ENCODE data around the gene CEP112. TPM values are rescaled to one million over a fixed set of nuclear protein-coding genes. Genes with fewer than 3 reads are reported as not detected.

Gene CEP112
- total and polyA plus RNA-seq, 10 of the 15 experiments (the other 5 are each of a cell fraction or from before 2014, with no cell fraction given): 0.11 to 3.8 (median 0.32) TPM; not detected in 1

DNA sequence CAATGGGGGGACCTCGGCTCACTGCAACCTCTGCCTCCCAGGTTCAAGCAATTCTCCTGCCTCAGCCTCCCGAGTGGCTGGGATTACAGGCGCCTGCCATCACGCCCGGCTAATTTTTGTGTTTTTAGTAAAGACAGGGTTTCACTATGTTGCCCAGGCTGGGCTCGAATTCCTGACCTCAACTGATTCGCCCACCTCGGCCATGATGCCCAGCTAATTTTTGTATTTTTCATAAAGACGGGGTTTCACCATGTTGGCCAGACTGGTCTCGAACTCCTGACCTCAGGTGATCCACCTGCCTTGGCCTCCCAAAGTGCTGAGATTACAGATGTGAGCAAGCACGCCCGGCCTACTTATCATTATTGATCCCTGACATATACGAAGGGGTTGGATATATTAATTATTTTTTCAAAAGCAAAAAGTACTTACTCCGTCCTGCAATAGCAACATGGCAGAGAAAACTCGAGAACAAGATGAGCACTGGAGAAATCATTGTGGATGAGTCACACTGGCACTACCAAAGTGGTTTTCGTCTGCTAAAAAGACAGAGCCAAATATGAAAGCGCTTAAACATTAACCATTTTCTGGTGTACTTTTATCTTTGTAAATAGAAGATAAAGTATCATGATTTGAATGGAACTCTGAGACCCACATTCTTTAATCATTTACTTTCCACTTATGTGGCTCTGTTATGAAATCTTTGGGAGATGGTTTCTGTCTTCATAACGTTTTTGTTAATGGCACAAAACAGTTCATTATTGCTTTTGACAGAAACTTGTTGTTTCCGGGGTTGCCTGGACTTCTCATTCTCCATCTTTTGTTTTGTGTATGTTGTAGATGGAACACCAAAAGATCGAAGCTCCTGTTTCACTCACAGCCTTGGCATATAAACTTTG lies 37.2 kb upstream of the CEP112 start, which contains the start of gene APOH:
Gene APOH, minus strand, starts transcription at position 529 of the 896 bp plus-strand sequence. Its CDS starts 36 bp downstream, at position 493.
- Histone ChIP-seq H3K9ac (ENCODE audit: control insufficient read depth, insufficient read depth, low read length) (no peak within 1 kb of the TSS), H3K27ac (ENCODE audit: control insufficient read depth, insufficient read depth) (no peak within 1 kb of the TSS), H2AFZ (ENCODE audit: control insufficient read depth, low read depth, low read length) (no peak within 1 kb of the TSS), H3K36me3 (ENCODE audit: control insufficient read depth in 2 of 2, insufficient read depth in 2 of 2, low read length in 1 of 2) (no peaks in the 10 kb centered on the region), H3K4me3 (no peak within 1 kb of the TSS), H3K27me3 (replicated peaks in 1 of 2; ENCODE audit: control insufficient read depth in 2 of 2, insufficient read depth in 2 of 2, low read length in 1 of 2) (no peaks in the 10 kb centered on the region), H3K9me3 (replicated peaks; ENCODE audit: control insufficient read depth, insufficient read depth, low read length) (no peaks in the 10 kb centered on the region), H3K4me1 (ENCODE audit: control insufficient read depth, insufficient read depth, low read length) (no peaks in the 10 kb centered on the region), H3K4me2 (ENCODE audit: control insufficient read depth, insufficient read depth) (no peak within 1 kb of the TSS), H3K79me2 (ENCODE audit: control insufficient read depth, insufficient read depth, low read length) (no peaks in the 10 kb centered on the region), H4K20me1 (ENCODE audit: control insufficient read depth, insufficient read depth) (no peaks in the 10 kb centered on the region)
- 38% methylated on average over 20 of the region's 20 CpGs for WGBS (ENCODE audit: insufficient coverage, insufficient replicate concordance, low lambda C conversion rate, missing lambda C conversion rate)
- SMC1A ChIA-PET (ENCODE audit: uncharacterized antibody, unreplicated experiment): no interaction called here
- DNase-seq (ENCODE audit: low read depth, low spot score): no peak
- FAIRE-seq: no peak
- BruUV-seq (replicated peaks): no TSS peak
- RAD21 ChIA-PET (ENCODE audit: unreplicated experiment): no interaction called here
- intact Hi-C loops (cut with micrococcal nuclease; ENCODE audit: unreplicated experiment): no loop called here
- CTCF ChIA-PET: no interaction called here
- no peak for TF ChIP-seq TCF7 (IDR thresholded peaks at IDR 0.05; ENCODE audit: borderline replicate concordance)
- no peak for TF ChIP-seq SMAD5 (IDR thresholded peaks at IDR 0.05; ENCODE audit: low read depth)
- TF ChIP-seq IRF4 (IDR thresholded peaks at IDR 0.05; ENCODE audit: low read depth, low read length): no peak
- no peak for TF ChIP-seq FOXM1 (IDR thresholded peaks at IDR 0.05; ENCODE audit: low read depth, low read length)
- POLR2A ChIA-PET: no interaction called here
- in situ Hi-C loops (cut with MboI): no loop called here
- no peak for ATAC-seq

- Histone ChIP-seq H3K79me2 (ENCODE audit: control insufficient read depth, insufficient read depth, low read length) (no peaks in the 10 kb centered on the region), H3K9me3 (replicated peaks; ENCODE audit: control insufficient read depth, insufficient read depth, low read length) (no peaks in the 10 kb centered on the region), H3K4me1 (ENCODE audit: control insufficient read depth, insufficient read depth, low read length) (no peaks in the 10 kb centered on the region), H4K20me1 (ENCODE audit: control insufficient read depth, insufficient read depth) (no peaks in the 10 kb centered on the region), H3K9ac (ENCODE audit: control insufficient read depth, insufficient read depth, low read length) (no peak overlapping the region), H3K27me3 (replicated peaks in 1 of 2; ENCODE audit: control insufficient read depth in 2 of 2, insufficient read depth in 2 of 2, low read length in 1 of 2) (0 out of 4 replicates have a peak, but pooled peaks cover 0 to 2% of the 10 kb centered on the region in 2 experiments), H3K36me3 (ENCODE audit: control insufficient read depth in 2 of 2, insufficient read depth in 2 of 2, low read length in 1 of 2) (no peaks in the 10 kb centered on the region), H3K4me3 (no peak overlapping the region), H2AFZ (ENCODE audit: control insufficient read depth, low read depth, low read length) (no peak overlapping the region), H3K27ac (ENCODE audit: control insufficient read depth, insufficient read depth) (no peak overlapping the region), H3K4me2 (ENCODE audit: control insufficient read depth, insufficient read depth) (no peak overlapping the region)
- intact Hi-C loops (cut with micrococcal nuclease; ENCODE audit: unreplicated experiment): no loop called here
- ChIA-PET CTCF (no interaction called here), SMC1A (ENCODE audit: uncharacterized antibody, unreplicated experiment) (no interaction called here), RAD21 (ENCODE audit: unreplicated experiment) (no interaction called here), POLR2A (no interaction called here)
- DNase-seq (ENCODE audit: low read depth, low spot score): no peak
- in situ Hi-C loops (cut with MboI): no loop called here
- FAIRE-seq: no peak
- no peak for ATAC-seq
- no TSS peak for BruUV-seq (replicated peaks)
- WGBS (ENCODE audit: insufficient coverage, insufficient replicate concordance, low lambda C conversion rate, missing lambda C conversion rate): 1% methylated on average over 4 of the region's 4 CpGs
- TF ChIP-seq ZNF384 (IDR thresholded peaks at IDR 0.05; ENCODE audit: borderline replicate concordance, low read depth, low read length) (no peak), CHD4 (IDR thresholded peaks at IDR 0.05) (no peak), IKZF2 (IDR thresholded peaks at IDR 0.05) (no peak), SMAD1 (IDR thresholded peaks at IDR 0.05; ENCODE audit: low read depth, partially characterized antibody) (no peak), USF1 (IDR thresholded peaks at IDR 0.05; ENCODE audit: borderline replicate concordance, extremely low read length, insufficient read depth, low read depth, low read length) (no peak), PML (IDR thresholded peaks at IDR 0.05; ENCODE audit: low read length) (no peak)
- TF ChIP-seq, protein P1, sequence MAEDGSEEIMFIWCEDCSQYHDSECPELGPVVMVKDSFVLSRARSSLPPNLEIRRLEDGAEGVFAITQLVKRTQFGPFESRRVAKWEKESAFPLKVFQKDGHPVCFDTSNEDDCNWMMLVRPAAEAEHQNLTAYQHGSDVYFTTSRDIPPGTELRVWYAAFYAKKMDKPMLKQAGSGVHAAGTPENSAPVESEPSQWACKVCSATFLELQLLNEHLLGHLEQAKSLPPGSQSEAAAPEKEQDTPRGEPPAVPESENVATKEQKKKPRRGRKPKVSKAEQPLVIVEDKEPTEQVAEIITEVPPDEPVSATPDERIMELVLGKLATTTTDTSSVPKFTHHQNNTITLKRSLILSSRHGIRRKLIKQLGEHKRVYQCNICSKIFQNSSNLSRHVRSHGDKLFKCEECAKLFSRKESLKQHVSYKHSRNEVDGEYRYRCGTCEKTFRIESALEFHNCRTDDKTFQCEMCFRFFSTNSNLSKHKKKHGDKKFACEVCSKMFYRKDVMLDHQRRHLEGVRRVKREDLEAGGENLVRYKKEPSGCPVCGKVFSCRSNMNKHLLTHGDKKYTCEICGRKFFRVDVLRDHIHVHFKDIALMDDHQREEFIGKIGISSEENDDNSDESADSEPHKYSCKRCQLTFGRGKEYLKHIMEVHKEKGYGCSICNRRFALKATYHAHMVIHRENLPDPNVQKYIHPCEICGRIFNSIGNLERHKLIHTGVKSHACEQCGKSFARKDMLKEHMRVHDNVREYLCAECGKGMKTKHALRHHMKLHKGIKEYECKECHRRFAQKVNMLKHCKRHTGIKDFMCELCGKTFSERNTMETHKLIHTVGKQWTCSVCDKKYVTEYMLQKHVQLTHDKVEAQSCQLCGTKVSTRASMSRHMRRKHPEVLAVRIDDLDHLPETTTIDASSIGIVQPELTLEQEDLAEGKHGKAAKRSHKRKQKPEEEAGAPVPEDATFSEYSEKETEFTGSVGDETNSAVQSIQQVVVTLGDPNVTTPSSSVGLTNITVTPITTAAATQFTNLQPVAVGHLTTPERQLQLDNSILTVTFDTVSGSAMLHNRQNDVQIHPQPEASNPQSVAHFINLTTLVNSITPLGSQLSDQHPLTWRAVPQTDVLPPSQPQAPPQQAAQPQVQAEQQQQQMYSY (CRISPR knock-in tag; IDR thresholded peaks at IDR 0.05): no peak
Measured at GRCh38 chr17:66227212-66228045, 35.5 kb upstream of the CEP112 start.

All from GM12878 (cell line).